Adrenal gland (tissue), 12 donors: Measurements from ENCODE around the gene CALML5. TPM values are rescaled to one million over a fixed set of nuclear protein-coding genes. Genes with fewer than 3 reads are reported as not detected.

Source experiments
- DNase-seq, 7 donors: peaks; one replicate each; pipeline ENCODE4 v3.0.0-alpha.2; 2019 to 2020
- H3K27ac ChIP-seq, 5 donors: fragments of 200-600 bp; sonication (generic) in 4 of 5; 1 replicate in 3 of 5; 2 replicates in 2 of 5; pipeline versions ENCODE4 v1.5.1 to v1.8.0; 2016 to 2020; ENCODE audit warnings: mild to moderate bottlenecking in 1 of 5
- H3K27me3 ChIP-seq: fragments of 200-600 bp; 2 replicates; pipeline ENCODE4 v1.8.0; 2021
- H3K36me3 ChIP-seq, 2 donors: fragments of 200-600 bp; replicated peaks in 1 of 2; 1 replicate in 1 of 2; 2 replicates in 1 of 2; pipeline versions ENCODE4 v1.5.1 to v1.8.0; 2018 to 2022
- H3K4me1 ChIP-seq, 2 donors: fragments of 200-600 bp; replicated peaks in 1 of 2; 1 replicate in 1 of 2; 2 replicates in 1 of 2; pipeline versions ENCODE4 v1.5.1 to v1.8.0; 2018 to 2021
- H3K4me3 ChIP-seq, 4 donors: fragments of 200-600 bp; sonication (generic) in 3 of 4; one replicate each; pipeline ENCODE4 v1.5.1; 2016 to 2018
- H3K9me3 ChIP-seq, 3 donors: fragments of 200-600 bp; sonication (generic) in 1 of 3; replicated peaks in 1 of 3; 1 replicate in 2 of 3; 2 replicates in 1 of 3; pipeline versions ENCODE4 v1.5.1 to v1.8.0; 2016 to 2021
- POLR2A ChIP-seq, 2 donors: fragments of 450-650 bp; IDR thresholded peaks; one replicate each; pipeline ENCODE4 v1.6.1; 2017; ENCODE audit warnings: antibody characterized with exemption in 2 of 2, mild to moderate bottlenecking in 2 of 2, moderate library complexity in 1 of 2
- WGBS, 4 donors: extraction: QIAGEN DNeasy Blood & Tissue Kit in 2 of 4; methylation state at CpG; one replicate each; pipeline versions ENCODE4 v1.1.5 to v1.1.7; 2013 to 2017; 5-methylcytosine and 5-hydroxymethylcytosine counted together
- intact Hi-C, 2 donors: fragments of 100-400 bp; cut with DNase I; formaldehyde crosslinking; loops; one replicate each; pipeline versions ENCODE4 v1.14.1 to v1.15.0; 2022 to 2023
- polyA plus RNA-seq, 3 donors: library from polyadenylated mRNA; stranded (reverse); fragments of 200-250 nt in 2 of 3; fragments of 350-450 nt in 1 of 3; fragmentation: Illumina TruSeq in 1 of 3; extraction: RNeasy Lipid Tissue Mini Kit (QIAGEN cat#74804) in 1 of 3; gene quantifications; one replicate each; pipeline ENCODE4 v1.2.3, GENCODE V29; 2013 to 2014
- total RNA-seq, 9 donors: library from RNA; depleted of rRNA in 4 of 9; stranded (reverse); fragments of >200 nt in 4 of 9; fragments of 120-200 nt in 1 of 9; fragmentation: NEBNext Ultra II Directional in 1 of 9; extraction: Animal tissue kit (Norgen Biotek cat#: 25700) in 1 of 9; gene quantifications; one replicate each; pipeline versions ENCODE4 v1.1.0 to v1.2.4, GENCODE V29; 2013 to 2023
- TF ChIP-seq, protein P1 (sequence below), 6 experiments: fragments of 450-650 bp in 4 of 6; fragments of 200-600 bp in 2 of 6; sonication (generic) in 1 of 6; IDR thresholded peaks; 1 replicate in 5 of 6; 2 replicates in 1 of 6; pipeline versions ENCODE4 v1.5.1 to v1.8.0; 2016 to 2021; ENCODE audit warnings: antibody characterized with exemption in 6 of 6, mild to moderate bottlenecking in 2 of 6, moderate library complexity in 1 of 6
- donor health status: healthy with polysubstance abuse.
- donor health status: Bipolar disorder and iron deficiency.
- donor health status: DM: yes; HTN: yes; CAD: no.
- donor health status: DM: no; HTN: no; CAD: no.
- donor health status: DM: no; HTN: no; CAD: no.
- donor health status: DM: yes; HTN: yes; CAD: no.

CALML5 gene
- total and polyA plus RNA-seq, 12 donors = not detected

DNA sequence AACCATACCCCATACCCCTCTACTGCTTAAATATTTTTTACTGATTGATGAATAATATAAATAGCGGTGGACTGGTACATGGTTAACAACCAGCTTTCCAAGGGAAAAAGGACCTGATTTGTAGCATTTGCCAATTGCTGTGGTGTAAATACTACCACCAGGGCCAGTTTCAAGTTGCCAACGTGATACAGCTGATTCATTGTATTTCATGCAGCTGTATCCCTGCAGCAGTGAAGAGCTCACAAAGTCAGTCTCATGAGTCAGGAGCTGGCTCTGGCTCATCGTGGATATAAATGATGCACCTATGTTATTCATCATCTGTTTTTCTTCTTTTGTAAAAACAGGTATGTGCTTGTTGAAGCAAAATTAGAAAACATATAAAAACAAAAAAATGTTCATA lies 15.2 kb downstream of the CALML5 start:
- TF ChIP-seq, protein P1, sequence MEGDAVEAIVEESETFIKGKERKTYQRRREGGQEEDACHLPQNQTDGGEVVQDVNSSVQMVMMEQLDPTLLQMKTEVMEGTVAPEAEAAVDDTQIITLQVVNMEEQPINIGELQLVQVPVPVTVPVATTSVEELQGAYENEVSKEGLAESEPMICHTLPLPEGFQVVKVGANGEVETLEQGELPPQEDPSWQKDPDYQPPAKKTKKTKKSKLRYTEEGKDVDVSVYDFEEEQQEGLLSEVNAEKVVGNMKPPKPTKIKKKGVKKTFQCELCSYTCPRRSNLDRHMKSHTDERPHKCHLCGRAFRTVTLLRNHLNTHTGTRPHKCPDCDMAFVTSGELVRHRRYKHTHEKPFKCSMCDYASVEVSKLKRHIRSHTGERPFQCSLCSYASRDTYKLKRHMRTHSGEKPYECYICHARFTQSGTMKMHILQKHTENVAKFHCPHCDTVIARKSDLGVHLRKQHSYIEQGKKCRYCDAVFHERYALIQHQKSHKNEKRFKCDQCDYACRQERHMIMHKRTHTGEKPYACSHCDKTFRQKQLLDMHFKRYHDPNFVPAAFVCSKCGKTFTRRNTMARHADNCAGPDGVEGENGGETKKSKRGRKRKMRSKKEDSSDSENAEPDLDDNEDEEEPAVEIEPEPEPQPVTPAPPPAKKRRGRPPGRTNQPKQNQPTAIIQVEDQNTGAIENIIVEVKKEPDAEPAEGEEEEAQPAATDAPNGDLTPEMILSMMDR (IDR thresholded peaks at IDR 0.05) = no peak
- TF ChIP-seq POLR2A (IDR thresholded peaks at IDR 0.05) = no peak
- no peaks in the 10 kb centered on the region for H3K9me3 ChIP-seq
- H3K4me1 ChIP-seq = no peaks in the 10 kb centered on the region
- H3K36me3 ChIP-seq = no peaks in the 10 kb centered on the region
- no peak for DNase-seq
- WGBS, 4 donors = 73 to 82% (median 75%) methylated on average over 3 of the region's 3 CpGs
- intact Hi-C loops = no loop called here
- no peaks in the 10 kb centered on the region for H3K27me3 ChIP-seq
- H3K27ac ChIP-seq = no peak overlapping the region
- no peak overlapping the region for H3K4me3 ChIP-seq

DNA sequence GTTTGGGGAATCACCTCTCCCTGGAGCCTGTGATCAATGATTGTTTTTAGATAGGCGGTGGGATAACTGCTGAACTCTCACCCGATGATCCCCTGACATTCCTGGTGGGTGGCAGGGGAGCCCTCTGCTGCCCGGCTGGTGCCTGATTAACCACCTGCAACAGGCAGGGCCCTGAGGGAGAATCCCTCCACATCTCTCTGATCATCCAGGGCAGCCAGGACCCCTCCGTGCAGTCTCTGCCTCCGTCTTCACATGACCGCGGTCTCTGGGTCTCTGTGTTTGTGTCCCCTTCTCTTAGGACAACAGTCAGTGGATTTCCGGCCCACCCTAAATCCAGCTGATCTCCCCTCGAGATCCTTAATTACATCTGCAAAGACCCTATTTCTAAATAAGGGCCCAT lies 17.4 kb downstream of the CALML5 start:
- TF ChIP-seq, protein P1 (IDR thresholded peaks at IDR 0.05) = no peak
- TF ChIP-seq POLR2A (IDR thresholded peaks at IDR 0.05) = no peak
- no peak for DNase-seq
- H3K36me3 ChIP-seq = no peaks in the 10 kb centered on the region
- H3K4me3 ChIP-seq = no peak overlapping the region
- H3K9me3 ChIP-seq = no peaks in the 10 kb centered on the region
- H3K27ac ChIP-seq = no peak overlapping the region
- intact Hi-C loops = no loop called here
- WGBS, 4 donors = 88 to 94% (median 90%) methylated on average over 9 of the region's 9 CpGs
- no peaks in the 10 kb centered on the region for H3K4me1 ChIP-seq
- H3K27me3 ChIP-seq = no peaks in the 10 kb centered on the region

GRCh38 chr10:5481121-5481520 lies 18.2 kb downstream of the CALML5 start:
- no peaks in the 10 kb centered on the region for H3K36me3 ChIP-seq
- no peak overlapping the region for H3K4me3 ChIP-seq
- intact Hi-C loops = no loop called here
- H3K27ac ChIP-seq = no peak overlapping the region
- TF ChIP-seq, protein P1 (IDR thresholded peaks at IDR 0.05) = no peak
- TF ChIP-seq POLR2A (IDR thresholded peaks at IDR 0.05) = no peak
- no peaks in the 10 kb centered on the region for H3K27me3 ChIP-seq
- H3K9me3 ChIP-seq = no peaks in the 10 kb centered on the region
- no peak for DNase-seq
- 83 to 94% (median 93%) methylated on average over 10 to 12 of the region's 12 CpGs for WGBS, 4 donors
- no peaks in the 10 kb centered on the region for H3K4me1 ChIP-seq

GRCh38 chr10:5480162-5480941 lies 19.0 kb downstream of the CALML5 start:
- no peak for TF ChIP-seq POLR2A (IDR thresholded peaks at IDR 0.05)
- TF ChIP-seq, protein P1 (IDR thresholded peaks at IDR 0.05) = no peak
- no peak for DNase-seq
- no peaks in the 10 kb centered on the region for H3K36me3 ChIP-seq

More at GRCh38 chr10:5480162-5480941, 19.0 kb downstream of the CALML5 start:
- intact Hi-C loops = no loop called here
- H3K27ac ChIP-seq = no peak overlapping the region
- H3K4me3 ChIP-seq = no peak overlapping the region
- WGBS, 4 donors = 78 to 92% (median 84%) methylated on average over 16 to 21 of the region's 21 CpGs
- no peaks in the 10 kb centered on the region for H3K27me3 ChIP-seq
- H3K9me3 ChIP-seq = no peaks in the 10 kb centered on the region
- no peaks in the 10 kb centered on the region for H3K4me1 ChIP-seq
